ENCODE results near the gene SAMD10.

Gene SAMD10

GRCh38 chr20:64010711-64011237 is 31.3 kb upstream of the SAMD10 start:
- no peak for DNase-seq (ENCODE audit: low read depth)
- TF ChIP-seq, protein P1, sequence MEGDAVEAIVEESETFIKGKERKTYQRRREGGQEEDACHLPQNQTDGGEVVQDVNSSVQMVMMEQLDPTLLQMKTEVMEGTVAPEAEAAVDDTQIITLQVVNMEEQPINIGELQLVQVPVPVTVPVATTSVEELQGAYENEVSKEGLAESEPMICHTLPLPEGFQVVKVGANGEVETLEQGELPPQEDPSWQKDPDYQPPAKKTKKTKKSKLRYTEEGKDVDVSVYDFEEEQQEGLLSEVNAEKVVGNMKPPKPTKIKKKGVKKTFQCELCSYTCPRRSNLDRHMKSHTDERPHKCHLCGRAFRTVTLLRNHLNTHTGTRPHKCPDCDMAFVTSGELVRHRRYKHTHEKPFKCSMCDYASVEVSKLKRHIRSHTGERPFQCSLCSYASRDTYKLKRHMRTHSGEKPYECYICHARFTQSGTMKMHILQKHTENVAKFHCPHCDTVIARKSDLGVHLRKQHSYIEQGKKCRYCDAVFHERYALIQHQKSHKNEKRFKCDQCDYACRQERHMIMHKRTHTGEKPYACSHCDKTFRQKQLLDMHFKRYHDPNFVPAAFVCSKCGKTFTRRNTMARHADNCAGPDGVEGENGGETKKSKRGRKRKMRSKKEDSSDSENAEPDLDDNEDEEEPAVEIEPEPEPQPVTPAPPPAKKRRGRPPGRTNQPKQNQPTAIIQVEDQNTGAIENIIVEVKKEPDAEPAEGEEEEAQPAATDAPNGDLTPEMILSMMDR (IDR thresholded peaks at IDR 0.05; ENCODE audit: control insufficient read depth, extremely low read depth, insufficient read depth) = no peak
- no peak overlapping the region for H3K4me3 ChIP-seq (ENCODE audit: low read depth, low read length)

DNA sequence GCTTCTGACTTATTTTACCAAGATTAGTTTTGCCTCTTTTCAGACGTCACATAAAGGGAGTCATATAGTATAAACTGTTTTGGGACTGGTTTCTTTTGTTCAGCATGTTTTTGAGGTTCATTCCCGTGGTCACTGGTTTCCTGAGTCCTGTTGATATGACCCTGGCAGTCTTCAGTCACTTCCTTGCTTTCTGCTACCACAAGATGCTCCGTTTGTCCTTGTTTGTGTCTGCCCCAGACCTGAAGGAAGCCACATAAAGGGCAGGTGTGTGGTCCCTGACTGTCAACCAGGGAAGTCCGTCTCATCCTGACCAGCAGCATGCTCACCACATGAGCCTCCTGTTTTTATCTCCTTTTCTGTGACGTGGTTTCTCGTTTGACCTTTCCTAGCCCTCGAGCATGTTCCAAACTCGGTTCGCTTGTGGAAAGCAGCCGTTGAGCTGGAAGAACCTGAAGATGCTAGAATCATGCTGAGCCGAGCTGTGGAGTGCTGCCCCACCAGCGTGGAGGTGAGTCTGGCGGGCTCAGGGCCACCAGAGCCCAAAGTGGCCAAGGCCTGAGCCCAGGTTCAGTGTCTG is 30.5 kb upstream of the SAMD10 start:
- no peak for DNase-seq (ENCODE audit: low read depth)
- TF ChIP-seq, protein P1 (IDR thresholded peaks at IDR 0.05; ENCODE audit: control insufficient read depth, extremely low read depth, insufficient read depth) = no peak
- no peak overlapping the region for H3K4me3 ChIP-seq (ENCODE audit: low read depth, low read length)

GRCh38 chr20:64006902-64007301 is 27.5 kb upstream of the SAMD10 start:
- TF ChIP-seq, protein P1 (IDR thresholded peaks at IDR 0.05; ENCODE audit: control insufficient read depth, extremely low read depth, insufficient read depth) = no peak
- no peak for DNase-seq (ENCODE audit: low read depth)
- H3K4me3 ChIP-seq (ENCODE audit: low read depth, low read length) = no peak overlapping the region

DNA sequence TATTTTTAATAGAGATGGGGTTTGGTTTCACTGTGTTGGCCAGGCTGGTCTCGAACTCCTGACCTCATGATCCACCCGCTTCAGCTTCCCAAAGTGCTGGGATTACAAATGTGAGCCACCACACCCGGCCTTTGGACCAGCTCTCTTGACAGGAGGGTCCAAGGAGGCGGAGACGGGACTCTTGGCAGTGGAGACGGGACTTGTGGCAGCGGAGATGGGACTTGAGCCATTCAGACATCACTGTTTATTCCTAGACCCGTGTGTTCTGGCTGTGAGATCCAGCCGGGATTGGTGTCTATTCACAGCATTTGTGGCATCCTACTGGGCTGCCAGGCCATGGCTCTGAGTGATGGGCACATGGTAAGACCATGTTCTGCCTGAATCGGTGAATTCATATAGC is 27.0 kb upstream of the SAMD10 start:
- DNase-seq (ENCODE audit: low read depth) = no peak
- TF ChIP-seq, protein P1 (IDR thresholded peaks at IDR 0.05; ENCODE audit: control insufficient read depth, extremely low read depth, insufficient read depth) = no peak
- no peak overlapping the region for H3K4me3 ChIP-seq (ENCODE audit: low read depth, low read length)

DNA sequence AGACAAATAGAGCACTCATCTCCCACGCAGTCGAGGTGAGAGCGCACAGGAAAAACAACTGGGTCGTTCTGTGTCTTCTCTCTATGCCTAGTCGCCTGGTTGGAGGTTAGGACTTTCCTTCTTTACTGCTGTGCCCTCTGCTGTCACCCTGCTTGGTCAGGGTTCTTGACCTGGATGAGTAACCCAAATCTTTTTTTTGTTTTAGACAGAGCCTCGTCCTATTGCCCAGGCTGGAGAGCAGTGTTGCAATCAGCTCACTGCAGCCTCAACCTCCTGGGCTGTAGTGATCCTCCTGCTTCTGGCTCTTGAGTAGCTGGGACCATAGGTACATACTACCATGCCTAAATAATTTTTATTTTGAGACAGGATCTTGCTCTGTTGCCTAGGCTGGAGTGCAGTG is 26.0 kb upstream of the SAMD10 start:
- no peak for DNase-seq (ENCODE audit: low read depth)
- TF ChIP-seq, protein P1 (IDR thresholded peaks at IDR 0.05; ENCODE audit: control insufficient read depth, extremely low read depth, insufficient read depth) = no peak
- no peak overlapping the region for H3K4me3 ChIP-seq (ENCODE audit: low read depth, low read length)

DNA sequence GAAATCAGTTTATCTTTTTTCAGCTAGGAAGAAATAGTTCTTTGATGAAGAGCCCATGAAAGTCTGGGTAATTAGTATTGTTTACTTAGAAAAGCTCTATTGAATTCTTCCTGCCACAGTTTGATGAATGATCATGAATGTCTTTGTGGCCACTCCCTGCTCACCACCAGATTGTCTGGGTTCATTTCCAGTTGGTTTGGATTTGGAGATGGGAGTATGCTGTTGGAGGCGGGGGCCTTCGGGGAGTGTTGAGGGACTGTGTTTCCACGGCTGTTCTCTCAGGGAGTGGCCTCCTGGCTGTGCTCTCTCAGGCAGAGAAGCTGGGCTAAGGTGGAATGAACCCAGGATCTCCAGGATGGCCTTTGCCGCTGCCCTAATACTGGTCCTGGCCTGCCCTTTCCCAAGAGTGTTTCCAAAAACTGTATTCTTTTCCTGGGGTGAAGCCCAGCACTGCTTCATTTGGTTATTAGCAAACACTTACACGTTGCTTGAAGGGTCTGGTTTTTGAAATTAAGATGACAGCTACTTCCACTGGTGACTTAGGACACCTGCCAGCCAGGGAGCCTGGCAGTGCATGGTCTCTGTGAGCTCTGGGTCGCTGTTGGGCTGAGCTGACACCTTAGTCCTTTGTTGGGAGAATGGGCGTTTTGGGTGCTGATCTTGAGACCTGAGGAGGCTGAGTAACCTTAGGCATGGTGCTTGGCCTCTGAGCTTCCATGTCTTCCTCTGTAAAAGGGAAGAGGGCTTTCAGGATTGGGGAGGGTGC is 24.7 kb upstream of the SAMD10 start:
- H3K4me3 ChIP-seq (ENCODE audit: low read depth, low read length) = no peak overlapping the region
- TF ChIP-seq, protein P1 (IDR thresholded peaks at IDR 0.05; ENCODE audit: control insufficient read depth, extremely low read depth, insufficient read depth) = no peak
- no peak for DNase-seq (ENCODE audit: low read depth)

Data from LNCaP clone FGC (cell line).